Measurements from ENCODE around the gene NIM1K. TPM values are rescaled to one million over a fixed set of nuclear protein-coding genes. Genes with fewer than 3 reads are reported as not detected.

The NIM1K gene
- total and polyA plus RNA-seq, 2 donors (not counting 3 experiments of a cell fraction or from before 2014, with no cell fraction given), result 0.04 to 0.49 TPM

DNA sequence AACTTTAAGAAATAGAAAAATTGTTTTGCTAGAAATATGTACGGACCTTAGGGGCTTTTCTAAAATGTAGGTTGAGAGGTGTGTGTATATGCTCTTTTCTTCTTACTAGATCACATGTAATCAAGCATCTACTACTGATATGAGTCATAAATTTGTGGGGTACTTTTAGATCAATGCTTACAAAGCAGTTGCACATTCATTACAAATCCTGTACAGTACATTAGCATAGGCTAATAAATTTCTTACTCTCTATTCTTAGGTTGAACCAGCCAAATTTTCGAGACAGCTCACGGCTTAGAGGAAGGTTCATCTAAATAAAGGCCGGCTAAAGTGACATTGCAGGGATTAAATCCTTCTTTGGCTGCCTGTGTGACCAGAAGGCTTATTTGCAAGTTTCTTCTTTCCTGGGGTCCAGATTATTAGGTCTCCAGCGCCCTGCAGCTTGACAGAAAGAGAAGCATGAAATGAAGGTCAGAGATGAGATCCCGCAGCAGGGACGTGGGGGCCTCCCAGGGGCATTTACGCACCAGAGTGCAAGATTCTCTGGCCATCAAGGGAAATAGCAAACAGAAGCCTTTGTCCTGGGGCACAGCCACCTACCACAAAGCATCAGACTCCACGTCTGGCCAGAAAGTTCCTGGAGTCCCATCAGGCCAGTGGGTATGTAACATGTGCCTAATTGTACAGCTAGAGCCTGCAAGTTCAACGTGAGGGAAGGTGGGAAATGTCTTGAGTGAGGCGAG is 53.0 kb downstream of the NIM1K start:
- no peak for FAIRE-seq
- DNase-seq (ENCODE audit: low read depth, low spot score), result no peak
- no peaks in the 10 kb centered on the region for H3K79me2 ChIP-seq (ENCODE audit: control insufficient read depth, insufficient read depth, low read length)
- ChIA-PET POLR2A (no interaction called here), CTCF (no interaction called here)
- no peaks in the 10 kb centered on the region for H3K36me3 ChIP-seq (ENCODE audit: control insufficient read depth in 2 of 2, extremely low read depth in 1 of 2, insufficient read depth in 2 of 2, low read length in 2 of 2)
- dilution Hi-C loops (cut with MboI; ENCODE audit: extremely low pct_ligation_motif_present, low sequenced_read_pairs) (no loop called here), intact Hi-C loops (cut with micrococcal nuclease) (no loop called here)
- no peak overlapping the region for H3K4me3 ChIP-seq (replicated peaks in 1 of 3; ENCODE audit: insufficient read depth in 1 of 3, low read depth in 1 of 3, low read length in 3 of 3)
- no peaks in the 10 kb centered on the region for H4K20me1 ChIP-seq (replicated peaks; ENCODE audit: control insufficient read depth, extremely low read depth, insufficient read depth, low read length)
- no peak overlapping the region for H3K4me2 ChIP-seq (ENCODE audit: insufficient read depth, low read length)
- peaks cover 5 to 8% of the 10 kb centered on the region in 2 experiments for H3K27me3 ChIP-seq (ENCODE audit: control insufficient read depth in 2 of 2, insufficient read depth in 2 of 2, low read length in 2 of 2)
- no peaks in the 10 kb centered on the region for H3K4me1 ChIP-seq (ENCODE audit: control insufficient read depth, extremely low read depth, insufficient read depth, low read length)
- no peak overlapping the region for H2AFZ ChIP-seq (ENCODE audit: low read depth, low read length)
- H3K9ac ChIP-seq (replicated peaks; ENCODE audit: extremely low read depth, insufficient read depth, low read length), result no peak overlapping the region
- no peaks in the 10 kb centered on the region for H3K9me3 ChIP-seq (replicated peaks; ENCODE audit: control insufficient read depth, insufficient read depth, low read length)
- no peak overlapping the region for H3K27ac ChIP-seq (ENCODE audit: insufficient read depth, low read depth, low read length)
- BruUV-seq (replicated peaks), result no TSS peak
- TF ChIP-seq EZH2 (IDR thresholded peaks at IDR 0.05; ENCODE audit: borderline replicate concordance, low read depth, low read length, severe bottlenecking) (no peak), JUN (IDR thresholded peaks at IDR 0.05; ENCODE audit: borderline replicate concordance, insufficient read depth, insufficient read length, low read depth) (no peak), POLR2A (IDR thresholded peaks at IDR 0.05; ENCODE audit: low read depth, low read length) (no peak), POLR2AphosphoS5 (IDR thresholded peaks at IDR 0.05; ENCODE audit: insufficient read depth, low read depth, low read length) (no peak), GATA2 (IDR thresholded peaks at IDR 0.05; ENCODE audit: insufficient read depth, insufficient read length, low read depth, low read length) (no peak), FOS (IDR thresholded peaks at IDR 0.05; ENCODE audit: borderline replicate concordance, insufficient read depth, low read length) (no peak), MYC (IDR thresholded peaks at IDR 0.05; ENCODE audit: low read depth, low read length) (no peak)
- TF ChIP-seq, protein P1, sequence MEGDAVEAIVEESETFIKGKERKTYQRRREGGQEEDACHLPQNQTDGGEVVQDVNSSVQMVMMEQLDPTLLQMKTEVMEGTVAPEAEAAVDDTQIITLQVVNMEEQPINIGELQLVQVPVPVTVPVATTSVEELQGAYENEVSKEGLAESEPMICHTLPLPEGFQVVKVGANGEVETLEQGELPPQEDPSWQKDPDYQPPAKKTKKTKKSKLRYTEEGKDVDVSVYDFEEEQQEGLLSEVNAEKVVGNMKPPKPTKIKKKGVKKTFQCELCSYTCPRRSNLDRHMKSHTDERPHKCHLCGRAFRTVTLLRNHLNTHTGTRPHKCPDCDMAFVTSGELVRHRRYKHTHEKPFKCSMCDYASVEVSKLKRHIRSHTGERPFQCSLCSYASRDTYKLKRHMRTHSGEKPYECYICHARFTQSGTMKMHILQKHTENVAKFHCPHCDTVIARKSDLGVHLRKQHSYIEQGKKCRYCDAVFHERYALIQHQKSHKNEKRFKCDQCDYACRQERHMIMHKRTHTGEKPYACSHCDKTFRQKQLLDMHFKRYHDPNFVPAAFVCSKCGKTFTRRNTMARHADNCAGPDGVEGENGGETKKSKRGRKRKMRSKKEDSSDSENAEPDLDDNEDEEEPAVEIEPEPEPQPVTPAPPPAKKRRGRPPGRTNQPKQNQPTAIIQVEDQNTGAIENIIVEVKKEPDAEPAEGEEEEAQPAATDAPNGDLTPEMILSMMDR (IDR thresholded peaks at IDR 0.05; ENCODE audit: extremely low read depth in 1 of 2, insufficient read depth in 1 of 2, low read depth in 1 of 2, low read length in 2 of 2), result no peak
- TF ChIP-seq, protein P2, sequence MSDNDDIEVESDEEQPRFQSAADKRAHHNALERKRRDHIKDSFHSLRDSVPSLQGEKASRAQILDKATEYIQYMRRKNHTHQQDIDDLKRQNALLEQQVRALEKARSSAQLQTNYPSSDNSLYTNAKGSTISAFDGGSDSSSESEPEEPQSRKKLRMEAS (IDR thresholded peaks at IDR 0.05; ENCODE audit: insufficient read depth, insufficient read length), result no peak
- no peaks in the 10 kb centered on the region for H3K9me1 ChIP-seq (replicated peaks; ENCODE audit: control insufficient read depth, extremely low read depth, insufficient read depth, low read length)
